Spleen (tissue), 7 donors: ENCODE results near the gene ATG9A.

Experiments
- CTCF ChIP-seq, 11 experiments: fragments of 200-600 bp in 7 of 11; fragments of 450-650 bp in 4 of 11; sonication (generic) in 4 of 11; IDR thresholded peaks in 8 of 11; conservative IDR thresholded peaks in 3 of 11; 1 replicate in 7 of 11; 2 replicates in 4 of 11; pipeline versions ENCODE4 v1.4.0 to v1.8.0; 2016 to 2021; ENCODE audit warnings: antibody characterized with exemption in 11 of 11, inconsistent platforms in 4 of 11, mild to moderate bottlenecking in 1 of 11
- POLR2A ChIP-seq, 3 donors: fragments of 450-650 bp; IDR thresholded peaks; one replicate each; pipeline ENCODE4 v1.5.1; 2017; ENCODE audit warnings: antibody characterized with exemption in 3 of 3, mild to moderate bottlenecking in 1 of 3
- donor health status: DM: no; HTN: no; CAD: no; lungs with moderate emphysema.
- donor health status: DM: no; HTN: no; CAD: no.
- donor health status: DM: no; HTN: no; CAD: no.

GRCh38 chr2:219244789-219245147 is 15.3 kb upstream of the ATG9A start:
- TF ChIP-seq POLR2A (IDR thresholded peaks at IDR 0.05) (no peak), CTCF (IDR thresholded peaks at IDR 0.05 in 8 of 11, conservative IDR thresholded peaks at IDR 0.05 in 3 of 11) (no peak)
